Middle frontal gyrus (tissue), 1 donor: ENCODE data around the gene CLCNKA.
"Not testable (repeated sequence)": the region's sequence is repeated elsewhere in the genome, so short reads cannot be mapped to it uniquely, and the experiment has no call there.

ENCODE experiments used
- DNase-seq: peaks from one replicate; pipeline ENCODE4 v3.0.0-alpha.2; 2015; ENCODE audit warnings: low spot score; ENCODE audit errors: extremely low spot score

Gene CLCNKA

GRCh38 chr1:16021681-16022080, at the start of gene CLCNKA:
CLCNKA (plus strand) TSS chr1:16022036; CDS start chr1:16022620, 584 bp downstream.
- no peak for DNase-seq

GRCh38 chr1:15972409-15972808, 49.4 kb upstream of the CLCNKA start:
- DNase-seq: no peak

- DNase-seq: no peak
These were observed 48.1 kb upstream of the CLCNKA start for GRCh38 chr1:15973772-15974171.

GRCh38 chr1:15974855-15975254, 47.0 kb upstream of the CLCNKA start:
- no peak for DNase-seq

GRCh38 chr1:15975358-15975804, 46.5 kb upstream of the CLCNKA start:
- no peak for DNase-seq

- DNase-seq: peak; percentile 92
These were observed 45.8 kb upstream of the CLCNKA start, which contains the start of gene ZBTB17 for GRCh38 chr1:15975805-15976680. ZBTB17 (minus strand) TSS chr1:15976101; CDS start chr1:15948495, 27,606 bp downstream.

- not testable (repeated sequence) for DNase-seq
These were observed 43.9 kb upstream of the CLCNKA start for GRCh38 chr1:15977947-15978346.

GRCh38 chr1:15981679-15982078, 40.2 kb upstream of the CLCNKA start:
- DNase-seq: no peak

- no peak for DNase-seq
These were observed 38.6 kb upstream of the CLCNKA start for GRCh38 chr1:15983275-15983674.

- DNase-seq: no peak
These were observed 36.1 kb upstream of the CLCNKA start for GRCh38 chr1:15985611-15986297.

GRCh38 chr1:15988856-15989736, 32.7 kb upstream of the CLCNKA start:
- DNase-seq: no peak

- no peak for DNase-seq
These were observed 32.1 kb upstream of the CLCNKA start for GRCh38 chr1:15989776-15990175.

- no peak for DNase-seq
These were observed 30.2 kb upstream of the CLCNKA start for GRCh38 chr1:15991427-15992186.

GRCh38 chr1:15992187-15992553, 29.7 kb upstream of the CLCNKA start:
- DNase-seq: no peak

- no peak for DNase-seq
These were observed 29.0 kb upstream of the CLCNKA start for GRCh38 chr1:15992582-15993500.

- DNase-seq: no peak
These were observed 28.2 kb upstream of the CLCNKA start for GRCh38 chr1:15993666-15994065.

- DNase-seq: no peak
These were observed 27.8 kb upstream of the CLCNKA start for GRCh38 chr1:15994081-15994480.

- no peak for DNase-seq
These were observed 27.1 kb upstream of the CLCNKA start for GRCh38 chr1:15994590-15995351.

- no peak for DNase-seq
These were observed 24.7 kb upstream of the CLCNKA start for GRCh38 chr1:15997076-15997585.
